Stimulated activated naive CD8-positive, alpha-beta T cell treated with anti-CD3 and anti-CD28 coated beads, Interleukin-15, amount 100 ng/mL, for 72 hours (primary cell): ENCODE data around the gene PGF.

Experiments used
- ATAC-seq: fragments of 150-1000 bp; cut with Tn5 transposase; 2 replicates; pipeline ENCODE4 v1.10.0; 2021; ENCODE audit warnings: mild to moderate bottlenecking, moderate library complexity
- DNase-seq, 2 donors: peaks; one replicate each; pipeline ENCODE4 v3.0.0; 2021 to 2022
- H3K27ac Mint-ChIP-seq, 2 donors: one replicate each; pipeline ENCODE4 v1.8.0; 2022; ENCODE audit warnings: mild to moderate bottlenecking in 2 of 2, mixed read lengths in 2 of 2, moderate library complexity in 2 of 2
- H3K27me3 Mint-ChIP-seq: one replicate; pipeline ENCODE4 v1.8.0; 2022; ENCODE audit warnings: mixed read lengths
- H3K4me1 Mint-ChIP-seq: one replicate; pipeline ENCODE4 v1.8.0; 2022; ENCODE audit warnings: mild to moderate bottlenecking, mixed read lengths
- H3K4me3 Mint-ChIP-seq, 2 donors: one replicate each; pipeline ENCODE4 v1.8.0; 2022; ENCODE audit warnings: mild to moderate bottlenecking in 2 of 2, mixed read lengths in 2 of 2, moderate library complexity in 1 of 2
- H3K9me3 Mint-ChIP-seq, 2 donors: one replicate each; pipeline ENCODE4 v1.8.0; 2022; ENCODE audit warnings: mixed read lengths in 2 of 2

The PGF gene

GRCh38 chr14:74981462-74981782 is 26.0 kb upstream of the PGF start:
- Mint-ChIP-seq H3K4me3 (no peak overlapping the region), H3K4me1 (no peaks in the 10 kb centered on the region), H3K9me3 (no peaks in the 10 kb centered on the region), H3K27me3 (no peaks in the 10 kb centered on the region), H3K27ac (no peak overlapping the region)
- ATAC-seq (no peak), DNase-seq (no peak)

- no peaks in the 10 kb centered on the region for H3K9me3 Mint-ChIP-seq
- DNase-seq, result no peak
- H3K4me1 Mint-ChIP-seq, result no peaks in the 10 kb centered on the region
- no peaks in the 10 kb centered on the region for H3K27me3 Mint-ChIP-seq
- no peak for ATAC-seq
- no peak overlapping the region for H3K4me3 Mint-ChIP-seq
- H3K27ac Mint-ChIP-seq, result no peak overlapping the region
Observed at GRCh38 chr14:74980731-74981461, 25.5 kb upstream of the PGF start.

GRCh38 chr14:74980398-74980730 is 25.0 kb upstream of the PGF start:
- Mint-ChIP-seq H3K4me3 (no peak overlapping the region), H3K27ac (no peak overlapping the region), H3K27me3 (no peaks in the 10 kb centered on the region), H3K4me1 (no peaks in the 10 kb centered on the region), H3K9me3 (no peaks in the 10 kb centered on the region)
- no peak for ATAC-seq
- no peak for DNase-seq

- no peak for ATAC-seq
- H3K9me3 Mint-ChIP-seq, result no peaks in the 10 kb centered on the region
- H3K27ac Mint-ChIP-seq, result no peak overlapping the region
- H3K4me1 Mint-ChIP-seq, result no peaks in the 10 kb centered on the region
- no peak overlapping the region for H3K4me3 Mint-ChIP-seq
- no peaks in the 10 kb centered on the region for H3K27me3 Mint-ChIP-seq
- no peak for DNase-seq
Observed at GRCh38 chr14:74979442-74980397, 24.3 kb upstream of the PGF start.

GRCh38 chr14:74979029-74979428 is 23.6 kb upstream of the PGF start:
- Mint-ChIP-seq H3K27me3 (no peaks in the 10 kb centered on the region), H3K9me3 (no peaks in the 10 kb centered on the region), H3K4me1 (peaks cover 3% of the 10 kb centered on the region), H3K27ac (peak overlapping the region in 1 of 2 donors; percentile 77), H3K4me3 (no peak overlapping the region)
- DNase-seq (no peak), ATAC-seq (no peak)

- ATAC-seq (no peak), DNase-seq (no peak)
- Mint-ChIP-seq H3K4me3 (no peak overlapping the region), H3K4me1 (peaks cover 9% of the 10 kb centered on the region), H3K27ac (peak overlapping the region in 1 of 2 donors; percentile 68), H3K9me3 (no peaks in the 10 kb centered on the region), H3K27me3 (no peaks in the 10 kb centered on the region)
Observed at GRCh38 chr14:74978416-74978947, 23.1 kb upstream of the PGF start.

- no peaks in the 10 kb centered on the region for H3K27me3 Mint-ChIP-seq
- no peak for ATAC-seq
- DNase-seq, result no peak
- H3K4me1 Mint-ChIP-seq, result peaks cover 14% of the 10 kb centered on the region
- H3K27ac Mint-ChIP-seq, result peak overlapping the region in 1 of 2 donors; percentile 93
- no peak overlapping the region for H3K4me3 Mint-ChIP-seq
- no peaks in the 10 kb centered on the region for H3K9me3 Mint-ChIP-seq
Observed at GRCh38 chr14:74977901-74978385, 22.5 kb upstream of the PGF start.

GRCh38 chr14:74977164-74977900 is 21.9 kb upstream of the PGF start:
- no peak for ATAC-seq
- peaks cover 15% of the 10 kb centered on the region for H3K4me1 Mint-ChIP-seq
- no peaks in the 10 kb centered on the region for H3K9me3 Mint-ChIP-seq
- H3K4me3 Mint-ChIP-seq, result no peak overlapping the region
- no peak overlapping the region for H3K27ac Mint-ChIP-seq
- no peak for DNase-seq
- H3K27me3 Mint-ChIP-seq, result no peaks in the 10 kb centered on the region

- H3K4me1 Mint-ChIP-seq, result peaks cover 15% of the 10 kb centered on the region
- DNase-seq (no peak), ATAC-seq (no peak)
- no peak overlapping the region for H3K4me3 Mint-ChIP-seq
- no peak overlapping the region for H3K27ac Mint-ChIP-seq
- H3K27me3 Mint-ChIP-seq, result no peaks in the 10 kb centered on the region
- no peaks in the 10 kb centered on the region for H3K9me3 Mint-ChIP-seq
Observed at GRCh38 chr14:74976264-74977113, 21.1 kb upstream of the PGF start.

- Mint-ChIP-seq H3K4me1 (peaks cover 15% of the 10 kb centered on the region), H3K9me3 (no peaks in the 10 kb centered on the region), H3K27ac (peak overlapping the region in 1 of 2 donors; percentile 70), H3K4me3 (no peak overlapping the region), H3K27me3 (no peaks in the 10 kb centered on the region)
- ATAC-seq (no peak), DNase-seq (no peak)
Observed at GRCh38 chr14:74975059-74975810, 19.8 kb upstream of the PGF start.

- H3K4me3 Mint-ChIP-seq, result no peak overlapping the region
- H3K27ac Mint-ChIP-seq, result peak overlapping the region in 1 of 2 donors; percentile 33
- ATAC-seq (no peak), DNase-seq (no peak)
- H3K9me3 Mint-ChIP-seq, result no peaks in the 10 kb centered on the region
- H3K27me3 Mint-ChIP-seq, result no peaks in the 10 kb centered on the region
- peaks cover 15% of the 10 kb centered on the region for H3K4me1 Mint-ChIP-seq
Observed at GRCh38 chr14:74974364-74975058, 19.1 kb upstream of the PGF start.

GRCh38 chr14:74973905-74974363 is 18.5 kb upstream of the PGF start:
- H3K27ac Mint-ChIP-seq, result peak overlapping the region; percentile 33 to 50
- H3K27me3 Mint-ChIP-seq, result no peaks in the 10 kb centered on the region
- no peaks in the 10 kb centered on the region for H3K9me3 Mint-ChIP-seq
- peaks cover 15% of the 10 kb centered on the region for H3K4me1 Mint-ChIP-seq
- ATAC-seq, result no peak
- no peak overlapping the region for H3K4me3 Mint-ChIP-seq
- DNase-seq, result no peak

- no peaks in the 10 kb centered on the region for H3K9me3 Mint-ChIP-seq
- DNase-seq (peak in 1 of 2 donors; percentile 29), ATAC-seq (peak; percentile 74)
- H3K27ac Mint-ChIP-seq, result no peak overlapping the region
- H3K27me3 Mint-ChIP-seq, result no peaks in the 10 kb centered on the region
- H3K4me3 Mint-ChIP-seq, result no peak overlapping the region
- H3K4me1 Mint-ChIP-seq, result peaks cover 15% of the 10 kb centered on the region
Observed at GRCh38 chr14:74973003-74973653, 17.7 kb upstream of the PGF start.
